MCF 10A (cell line): ENCODE data around the gene RRP9. TPM values are rescaled to one million over a fixed set of nuclear protein-coding genes. Genes with fewer than 3 reads are reported as not detected.
A peak's percentile ranks its signal among the peaks of the same experiment; 100 is the strongest.
"Not testable (repeated sequence)": the region's sequence is repeated elsewhere in the genome, so short reads cannot be mapped to it uniquely, and the experiment has no call there.

Source experiments
- BruUV-seq: library from RNA; stranded (reverse); fragments of 400-500 nt; replicated peaks from 2 replicates; lab custom pipeline; 2021; lab: Mats Ljungman, UMichigan
- CTCF ChIA-PET: fragments of 300-600 bp; sonication (Branson Sonifier 250); formaldehyde crosslinking; extraction: SDS; loops from one replicate; lab custom pipeline; 2021; ENCODE audit warnings: antibody characterized with exemption, inconsistent platforms; lab: Yijun Ruan, JAX
- POLR2A ChIA-PET: fragments of 300-600, 350-650 bp; sonication (Branson Sonifier 250); formaldehyde crosslinking; extraction: SDS; loops from one replicate; lab custom pipeline; 2020; ENCODE audit warnings: antibody characterized with exemption, inconsistent platforms; lab: Yijun Ruan, JAX
- DNase-seq: peaks from one replicate; pipeline ENCODE4 v3.0.0-alpha.2; 2018; ENCODE audit not compliant: unreplicated experiment
- H3K27ac Mint-ChIP-seq: one replicate; pipeline ENCODE4 v1.8.0; 2022; ENCODE audit warnings: mild to moderate bottlenecking, low read depth, mixed read lengths; ENCODE audit not compliant: unreplicated experiment
- H3K27me3 Mint-ChIP-seq: one replicate; pipeline ENCODE4 v1.8.0; 2022; ENCODE audit warnings: mixed read lengths; ENCODE audit not compliant: insufficient read depth, unreplicated experiment
- H3K36me3 Mint-ChIP-seq: one replicate; pipeline ENCODE4 v1.8.0; 2022; ENCODE audit warnings: mild to moderate bottlenecking, moderate library complexity, mixed read lengths; ENCODE audit not compliant: insufficient read depth, unreplicated experiment
- H3K4me1 Mint-ChIP-seq: one replicate; pipeline ENCODE4 v1.8.0; 2022; ENCODE audit warnings: mixed read lengths; ENCODE audit not compliant: insufficient read depth, unreplicated experiment
- H3K4me3 Mint-ChIP-seq: one replicate; pipeline ENCODE4 v1.8.0; 2022; ENCODE audit warnings: mild to moderate bottlenecking, moderate library complexity, mixed read lengths; ENCODE audit not compliant: unreplicated experiment
- H3K9me3 Mint-ChIP-seq: one replicate; pipeline ENCODE4 v1.8.0; 2022; ENCODE audit warnings: mixed read lengths; ENCODE audit not compliant: unreplicated experiment
- CTCF ChIP-seq: fragments of 200-600 bp; IDR thresholded peaks from one replicate; pipeline ENCODE4 v1.8.0; 2022; ENCODE audit warnings: antibody characterized with exemption, mild to moderate bottlenecking; ENCODE audit not compliant: unreplicated experiment
- intact Hi-C: fragments of 100-400 bp; cut with micrococcal nuclease; formaldehyde crosslinking; loops from 2 replicates; pipeline ENCODE4 v1.14.1; 2022
- total RNA-seq: library from RNA; stranded (reverse); gene quantifications from 2 replicates; pipeline ENCODE4 v1.2.3, GENCODE V29; 2022

Gene RRP9
- total RNA-seq, 1 experiment from 2014 or later = 80.2 TPM

GRCh38 chr3:51908026-51908425 is 33.7 kb downstream of the RRP9 start:
- no peak for TF ChIP-seq CTCF
- no peak for DNase-seq
- no peaks in the 10 kb centered on the region for H3K4me1 Mint-ChIP-seq
- peaks cover 11% of the 10 kb centered on the region for H3K36me3 Mint-ChIP-seq
- BruUV-seq = no TSS peak
- ChIA-PET POLR2A (no interaction called here), CTCF (interaction anchor here (0.5 kb wide), 1 partner anchor 1294 kb away, joined by 3 read pairs; no protein-coding TSS in a partner anchor)
- H3K9me3 Mint-ChIP-seq = peaks cover 16% of the 10 kb centered on the region
- no peak overlapping the region for H3K4me3 Mint-ChIP-seq
- H3K27me3 Mint-ChIP-seq = no peaks in the 10 kb centered on the region
- no peak overlapping the region for H3K27ac Mint-ChIP-seq
- intact Hi-C loops = no loop called here

GRCh38 chr3:51904034-51904823 is 37.5 kb downstream of the RRP9 start:
- peaks cover 16% of the 10 kb centered on the region for H3K9me3 Mint-ChIP-seq
- no TSS peak for BruUV-seq
- H3K4me1 Mint-ChIP-seq = peaks cover 7% of the 10 kb centered on the region
- intact Hi-C loops = no loop called here
- DNase-seq = no peak
- H3K4me3 Mint-ChIP-seq = no peak overlapping the region
- TF ChIP-seq CTCF = no peak
- H3K27me3 Mint-ChIP-seq = no peaks in the 10 kb centered on the region
- ChIA-PET CTCF (no interaction called here), POLR2A (no interaction called here)
- H3K36me3 Mint-ChIP-seq = peaks cover 11% of the 10 kb centered on the region
- H3K27ac Mint-ChIP-seq = no peak overlapping the region

- POLR2A ChIA-PET, H3K36me3 Mint-ChIP-seq, H3K4me1 Mint-ChIP-seq, H3K27me3 Mint-ChIP-seq, H3K4me3 Mint-ChIP-seq, H3K9me3 Mint-ChIP-seq, intact Hi-C loops, H3K27ac Mint-ChIP-seq, BruUV-seq: not testable (repeated sequence)
- DNase-seq = peak; percentile 72
- CTCF ChIA-PET = interaction anchor here (0.7 kb wide), 1 partner anchor 10 kb away, joined by 3 read pairs; no protein-coding TSS in a partner anchor
These were observed 39.3 kb downstream of the RRP9 start for GRCh38 chr3:51902361-51902760.

- POLR2A ChIA-PET, BruUV-seq, H3K9me3 Mint-ChIP-seq, intact Hi-C loops, H3K36me3 Mint-ChIP-seq, H3K27me3 Mint-ChIP-seq, H3K4me3 Mint-ChIP-seq, DNase-seq, CTCF ChIA-PET, H3K27ac Mint-ChIP-seq: not testable (repeated sequence)
- H3K4me1 Mint-ChIP-seq = peaks cover 14% of the 10 kb centered on the region
These were observed 41.7 kb downstream of the RRP9 start for GRCh38 chr3:51900043-51900442.

GRCh38 chr3:51897391-51897790 is 44.3 kb downstream of the RRP9 start:
- Mint-ChIP-seq H3K36me3 (no peaks in the 10 kb centered on the region), H3K27me3 (no peaks in the 10 kb centered on the region)

More at GRCh38 chr3:51897391-51897790, 44.3 kb downstream of the RRP9 start:
- no peaks in the 10 kb centered on the region for H3K9me3 Mint-ChIP-seq
- intact Hi-C loops = no loop called here
- POLR2A ChIA-PET = no interaction called here
- BruUV-seq = no TSS peak
- H3K4me1 Mint-ChIP-seq = peaks cover 10% of the 10 kb centered on the region
- CTCF ChIA-PET = interaction anchor here (0.6 kb wide), 1 partner anchor 554 kb away, joined by 3 read pairs; no protein-coding TSS in a partner anchor
- DNase-seq = no peak
- H3K27ac Mint-ChIP-seq = no peak overlapping the region
- no peak for TF ChIP-seq CTCF
- H3K4me3 Mint-ChIP-seq = no peak overlapping the region
